B cell (primary cell): ENCODE results near the gene CMYA5.

Experiments used
- CTCF ChIP-seq: fragments of 200-600 bp; IDR thresholded peaks from one replicate; pipeline ENCODE4 v1.8.0; 2022; ENCODE audit warnings: antibody characterized with exemption, mild to moderate bottlenecking
- EZH2 ChIP-seq: IDR thresholded peaks from 2 replicates; pipeline ENCODE4 v1.6.1; 2012; ENCODE audit warnings: borderline replicate concordance, low read depth, mild to moderate bottlenecking, moderate library complexity, low read length; ENCODE audit not compliant: insufficient read depth, poor library complexity, severe bottlenecking

GRCh38 chr5:79771387-79771786 lies 81.8 kb downstream of the CMYA5 start:
- TF ChIP-seq CTCF (no peak), EZH2 (no peak)
